Measurements from ENCODE around the gene FXYD4.
A peak's percentile ranks its signal among the peaks of the same experiment; 100 is the strongest.
"Not testable (repeated sequence)": the region's sequence is repeated elsewhere in the genome, so short reads cannot be mapped to it uniquely, and the experiment has no call there.

The FXYD4 gene, protein sequence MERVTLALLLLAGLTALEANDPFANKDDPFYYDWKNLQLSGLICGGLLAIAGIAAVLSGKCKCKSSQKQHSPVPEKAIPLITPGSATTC

DNA sequence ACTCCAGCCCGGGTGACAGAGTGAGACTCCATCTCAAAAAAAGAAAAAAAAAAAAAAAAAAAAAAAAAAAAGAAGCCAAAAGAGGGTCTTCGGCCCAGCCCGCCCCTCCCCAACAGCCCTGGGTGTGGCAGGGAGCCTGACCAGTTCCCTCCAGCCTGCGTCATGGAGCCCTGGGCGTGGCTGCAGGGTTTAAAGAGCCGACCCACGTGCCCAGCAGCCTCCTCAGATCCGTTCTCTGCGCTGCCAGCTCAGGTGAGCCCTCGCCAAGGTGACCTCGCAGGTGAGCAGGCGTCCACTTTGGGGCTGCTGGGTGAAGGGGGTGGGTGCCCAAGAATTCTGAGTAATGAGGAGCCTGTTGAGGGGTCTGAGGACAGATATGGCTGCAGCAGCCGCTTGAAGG, at the start of gene FXYD4:
TSS of gene FXYD4 (plus strand) at position 219 of the 400 bp plus-strand sequence. CDS start 2,111 bp downstream, outside the sequence.
- DNase-seq = no peak

DNA sequence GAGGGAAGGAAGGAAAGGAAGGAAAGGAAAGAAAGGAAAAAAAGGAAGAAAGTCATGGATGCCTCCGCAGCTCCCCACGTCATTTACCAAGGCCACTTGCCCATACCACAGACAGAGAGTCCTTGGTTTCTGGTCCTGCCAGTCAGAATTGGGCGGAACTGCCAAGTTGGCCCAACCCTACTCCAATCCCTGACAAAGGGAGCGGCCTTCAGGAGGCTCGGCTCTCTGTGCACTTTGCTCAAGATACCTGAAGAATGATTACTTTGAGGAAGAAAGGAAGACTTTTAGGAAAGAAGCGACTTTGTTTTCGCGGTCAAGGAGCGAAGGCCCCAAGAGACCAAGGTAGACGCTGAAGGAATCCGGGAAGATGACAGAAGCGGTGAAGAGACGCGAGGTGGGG, 49.1 kb upstream of the FXYD4 start:
- no peak for DNase-seq

DNA sequence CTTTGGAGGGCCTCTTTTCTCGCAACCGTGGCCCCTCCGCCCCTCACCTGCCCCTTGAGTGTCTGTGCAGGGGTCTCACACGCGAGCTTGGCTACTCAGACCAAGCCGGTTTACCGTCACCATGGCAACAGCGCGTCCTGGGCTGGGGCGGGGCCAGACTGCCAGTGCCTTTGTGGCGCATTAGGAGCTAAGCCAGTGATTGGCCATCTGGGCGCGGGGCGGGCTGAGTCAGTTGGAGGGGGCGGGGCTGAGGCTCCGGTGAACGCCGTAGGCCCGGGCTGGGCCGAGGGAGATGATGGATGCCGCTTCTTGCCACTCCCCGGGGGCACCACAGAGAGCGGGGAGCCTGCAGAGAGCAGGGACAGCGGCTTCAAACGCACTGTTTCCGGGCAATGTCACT, 48.7 kb upstream of the FXYD4 start:
- peak; percentile 73 for DNase-seq

DNA sequence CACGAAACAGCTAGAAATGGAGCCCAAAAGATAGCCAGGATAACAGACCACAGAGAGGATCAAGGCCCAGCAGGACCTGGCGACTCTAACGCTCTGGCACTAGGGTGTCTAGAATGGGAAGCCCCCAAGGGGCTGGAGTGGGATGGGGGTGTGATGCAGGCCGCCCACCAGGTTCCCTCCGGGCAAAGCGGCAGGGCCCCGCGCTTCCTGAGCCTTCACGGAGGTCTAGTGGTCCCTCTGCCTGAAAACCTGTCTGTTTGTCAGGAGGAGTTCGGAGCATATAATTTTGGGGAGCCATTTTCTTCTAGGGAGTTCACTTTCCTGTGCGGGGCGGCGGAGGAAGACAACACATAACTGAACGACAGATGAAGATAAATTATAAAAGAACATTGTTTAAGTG, 48.2 kb upstream of the FXYD4 start:
- no peak for DNase-seq

DNA sequence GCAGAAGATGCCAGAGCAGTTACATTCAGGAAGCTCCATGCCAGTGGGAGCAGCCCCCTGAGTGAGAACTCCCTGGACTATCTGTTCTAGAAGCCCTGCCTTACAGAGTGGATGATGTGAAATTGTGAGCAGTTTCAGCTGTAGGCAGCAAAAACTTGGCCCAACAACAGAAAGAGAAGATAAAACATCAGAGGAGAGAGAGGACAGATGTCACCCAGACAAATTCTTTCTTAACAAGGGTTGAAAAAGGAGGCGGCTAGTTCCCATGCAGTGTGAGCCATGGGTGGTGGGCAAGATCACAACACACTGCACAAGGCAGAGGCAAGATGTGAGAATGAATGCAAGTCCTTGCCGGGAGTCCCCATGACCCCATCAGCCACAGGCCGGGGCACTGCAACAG, 46.6 kb upstream of the FXYD4 start:
- no peak for DNase-seq

DNA sequence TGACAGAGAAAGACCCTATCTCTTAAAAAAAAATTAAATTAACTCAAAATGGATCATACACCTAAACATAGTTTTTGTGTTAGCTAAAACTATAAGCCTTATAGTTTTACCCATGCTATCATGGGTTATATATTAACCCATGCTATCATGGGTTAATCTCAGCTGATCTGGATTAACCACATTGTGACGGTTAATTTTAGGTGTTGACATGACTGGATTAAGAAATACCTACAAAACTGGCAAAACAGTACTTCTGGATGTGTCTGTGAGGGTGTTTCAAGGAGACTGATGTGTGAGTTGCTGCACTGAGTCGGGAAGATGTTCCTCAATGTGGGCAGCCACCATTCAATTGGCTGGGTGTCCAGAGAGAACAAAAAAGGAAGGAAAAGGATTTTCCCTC, 44.3 kb upstream of the FXYD4 start:
- no peak for DNase-seq

DNA sequence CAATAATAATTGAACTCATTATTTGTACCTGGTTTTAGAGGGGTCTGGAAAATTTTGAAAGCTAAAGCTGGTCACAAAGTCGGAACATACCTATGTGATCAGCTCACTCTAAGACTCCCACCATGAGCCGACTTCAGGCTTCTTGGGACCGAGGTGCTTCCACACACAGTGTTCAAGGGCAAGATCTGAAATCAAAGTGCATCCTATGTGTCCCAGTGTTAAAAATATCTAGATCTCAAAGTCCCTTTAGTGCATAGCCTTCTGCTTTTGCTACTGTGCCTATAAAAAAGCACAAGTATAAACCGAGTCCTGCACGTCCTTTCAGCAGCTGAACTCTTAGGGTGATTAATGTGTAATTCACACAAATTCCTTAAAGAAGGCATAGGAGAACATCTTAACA, 43.5 kb upstream of the FXYD4 start:
- no peak for DNase-seq

DNA sequence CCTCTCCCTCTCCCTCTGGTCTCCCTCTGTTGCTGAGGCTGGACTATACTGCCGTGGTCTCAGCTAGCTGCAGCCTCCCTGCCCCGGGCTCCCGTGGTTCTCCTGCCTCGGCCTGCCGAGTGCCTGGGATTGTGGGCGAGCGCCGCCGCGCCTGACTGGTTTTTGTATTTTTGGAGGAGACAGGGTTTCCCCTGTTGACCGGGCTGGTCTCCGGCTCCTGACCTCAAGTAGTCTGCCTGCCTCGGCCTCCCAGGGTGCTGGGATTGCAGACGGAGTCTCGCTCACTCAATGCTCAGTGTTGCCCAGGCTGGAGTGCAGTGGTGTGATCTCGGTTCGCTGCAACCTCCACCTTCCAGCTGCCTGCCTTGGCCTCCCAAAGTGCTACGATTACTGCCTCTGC, 42.6 kb upstream of the FXYD4 start:
- not testable (repeated sequence) for DNase-seq

DNA sequence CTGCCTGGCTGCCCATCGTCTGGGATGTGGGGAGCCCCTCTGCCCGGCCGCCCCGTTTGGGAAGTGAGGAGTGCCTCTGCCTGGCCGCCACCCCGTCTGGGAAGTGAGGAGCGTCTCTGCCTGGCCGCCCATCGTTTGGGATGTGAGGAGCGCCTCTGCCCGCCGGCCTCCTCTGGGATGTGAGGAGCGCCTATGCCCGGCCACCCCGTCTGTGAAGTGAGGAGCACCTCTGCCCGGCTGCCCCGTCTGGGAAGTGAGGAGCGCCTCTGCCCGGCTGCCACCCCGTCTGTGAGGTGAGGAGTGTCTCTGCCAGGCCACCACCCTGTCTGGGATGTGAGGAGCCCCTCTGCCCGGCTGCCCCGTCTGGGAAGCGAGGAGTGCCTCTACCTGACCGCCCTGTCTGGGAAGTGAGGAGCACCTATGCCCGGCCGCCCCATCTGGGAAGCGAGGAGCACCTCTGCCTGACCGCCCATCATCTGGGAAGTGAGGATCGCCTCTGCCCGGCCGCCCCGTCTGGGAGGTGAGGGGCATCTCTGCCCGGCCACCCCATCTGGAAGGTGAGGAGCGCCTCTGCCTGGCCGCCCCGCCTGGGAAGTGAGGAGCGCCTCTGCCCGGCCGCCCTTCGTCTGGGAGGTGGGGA, 42.1 kb upstream of the FXYD4 start:
- not testable (repeated sequence) for DNase-seq

DNA sequence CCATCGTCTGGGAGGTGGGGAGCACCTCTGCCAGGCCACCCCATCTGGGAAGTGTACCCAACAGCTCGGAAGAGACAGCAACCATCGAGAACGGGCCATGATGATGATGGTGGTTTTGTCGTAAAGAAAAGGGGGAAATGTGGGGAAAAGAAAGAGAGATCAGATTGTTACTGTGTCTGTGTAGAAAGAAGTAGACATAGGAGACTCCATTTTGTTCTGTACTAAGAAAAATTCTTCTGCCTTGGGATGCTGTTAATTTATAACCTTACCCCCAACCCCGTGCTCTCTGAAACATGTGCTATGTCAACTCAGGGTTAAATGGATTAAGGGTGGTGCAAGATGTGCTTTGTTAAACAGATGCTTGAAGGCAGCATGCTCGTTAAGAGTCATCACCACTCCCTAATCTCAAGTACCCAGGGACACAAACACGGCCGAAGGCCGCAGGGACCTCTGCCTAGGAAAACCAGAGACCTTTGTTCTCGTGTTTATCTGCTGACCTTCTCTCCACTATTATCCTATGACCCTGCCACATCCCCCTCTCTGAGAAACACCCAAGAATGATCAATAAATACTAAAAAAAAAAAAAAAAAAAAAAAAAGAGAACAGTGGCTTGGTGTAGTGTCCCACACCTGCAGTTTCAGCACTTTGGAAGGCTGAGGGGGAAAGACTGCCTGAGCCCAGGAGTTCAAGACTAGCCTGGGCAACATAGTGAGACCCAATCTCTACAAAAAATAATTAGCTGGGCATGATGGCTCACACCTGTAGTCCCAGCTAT, 41.2 kb upstream of the FXYD4 start:
- DNase-seq = not testable (repeated sequence)

DNA sequence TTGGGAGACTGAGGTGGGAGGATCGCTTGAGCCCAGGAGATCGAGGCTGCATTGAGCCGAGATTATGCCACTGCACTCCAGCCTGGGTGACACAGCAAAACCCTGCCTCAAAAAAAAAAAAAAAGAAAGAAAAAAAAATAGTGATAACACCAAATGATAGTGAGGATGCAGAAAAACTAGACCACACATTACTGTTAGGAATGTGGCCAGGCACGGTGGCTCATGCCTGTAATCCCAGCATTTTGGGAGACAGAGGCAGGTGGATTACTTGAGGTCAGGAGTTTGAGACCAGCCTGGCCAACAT, 40.7 kb upstream of the FXYD4 start:
- not testable (repeated sequence) for DNase-seq

DNA sequence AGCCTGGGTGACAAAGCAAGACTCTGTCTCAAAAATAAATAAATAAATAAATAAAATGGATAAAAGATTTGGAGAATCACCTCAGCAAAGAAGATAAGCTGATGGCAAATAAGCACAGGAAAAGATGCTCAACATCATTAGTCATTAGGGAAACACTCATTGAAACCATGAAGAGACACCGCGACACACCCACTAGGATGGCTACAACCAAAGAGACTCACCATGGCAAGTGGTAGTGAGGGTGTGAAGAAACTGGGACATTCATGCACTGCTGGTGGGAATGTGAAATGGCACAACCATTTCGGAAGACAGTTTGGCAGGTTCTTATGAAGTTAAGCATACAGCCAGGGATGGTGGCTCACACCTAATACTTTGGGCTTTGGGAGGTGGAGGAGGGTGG, 37.8 kb upstream of the FXYD4 start:
- DNase-seq = no peak

DNA sequence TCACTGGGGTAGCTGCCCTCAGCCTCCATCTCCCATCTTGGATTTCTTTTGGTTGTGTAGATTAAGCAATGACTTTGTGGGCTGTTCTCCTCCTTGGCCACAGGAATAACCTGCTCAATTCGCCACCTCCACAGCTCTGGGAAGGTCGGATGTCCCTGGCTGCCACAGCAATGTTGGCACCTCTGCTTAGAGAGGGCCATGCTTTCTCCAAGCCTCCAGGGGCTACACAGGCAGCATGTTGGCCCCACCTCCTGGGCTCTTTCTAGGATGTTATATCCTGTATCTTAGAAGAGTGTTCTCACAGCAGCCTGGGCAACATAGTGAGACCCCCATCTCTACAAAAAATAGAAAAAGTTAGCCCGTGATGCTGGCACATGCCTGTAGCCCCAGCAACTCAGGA, 35.4 kb upstream of the FXYD4 start:
- DNase-seq = no peak

DNA sequence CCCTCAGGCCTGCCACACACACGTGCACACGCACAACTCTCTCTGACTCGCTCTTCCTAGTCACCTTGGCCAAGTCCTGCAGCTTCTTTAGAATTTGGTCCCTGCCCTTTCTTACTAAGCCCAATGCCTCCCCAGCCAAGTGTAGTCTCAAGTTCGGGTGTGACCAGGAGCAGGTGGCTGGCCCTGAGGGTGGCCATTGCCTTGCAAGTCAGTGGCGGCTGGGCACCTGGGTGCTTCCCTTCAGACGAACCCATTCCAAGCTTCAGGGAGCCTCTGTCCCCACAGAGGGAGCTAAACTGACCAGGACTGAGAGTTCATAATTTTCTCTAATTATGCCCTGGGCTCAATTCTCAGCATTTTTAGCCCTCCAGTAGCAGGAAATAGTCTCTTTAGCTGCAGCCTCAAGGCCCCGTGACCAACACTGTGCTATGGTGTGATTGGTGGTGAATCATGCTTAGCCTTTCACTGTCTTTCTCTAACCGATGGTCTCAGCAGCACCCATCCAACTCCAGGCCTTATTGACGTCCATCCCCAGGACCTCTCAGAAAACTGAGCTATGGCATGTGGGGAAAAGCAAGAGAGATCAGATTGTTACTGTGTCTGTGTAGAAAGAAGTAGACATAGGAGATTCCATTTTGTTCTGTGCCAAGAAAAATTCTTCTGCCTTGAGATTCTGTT, 34.7 kb upstream of the FXYD4 start:
- no peak for DNase-seq

DNA sequence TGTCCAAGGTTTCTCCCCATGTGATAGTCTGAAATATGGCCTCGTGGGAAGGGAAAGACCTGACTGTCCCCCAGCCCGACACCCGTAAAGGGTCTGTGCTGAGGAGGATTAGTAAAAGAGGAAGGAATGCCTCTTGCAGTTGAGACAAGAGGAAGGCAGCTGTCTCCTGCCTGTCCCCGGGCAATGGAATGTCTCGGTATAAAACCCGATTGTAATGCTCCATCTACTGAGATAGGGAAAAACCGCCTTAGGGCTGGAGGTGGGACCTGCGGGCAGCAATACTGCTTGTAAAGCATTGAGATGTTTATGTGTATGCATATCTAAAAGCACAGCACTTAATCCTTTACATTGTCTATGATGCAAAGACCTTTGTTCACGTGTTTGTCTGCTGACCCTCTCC, 33.9 kb upstream of the FXYD4 start:
- not testable (repeated sequence) for DNase-seq

DNA sequence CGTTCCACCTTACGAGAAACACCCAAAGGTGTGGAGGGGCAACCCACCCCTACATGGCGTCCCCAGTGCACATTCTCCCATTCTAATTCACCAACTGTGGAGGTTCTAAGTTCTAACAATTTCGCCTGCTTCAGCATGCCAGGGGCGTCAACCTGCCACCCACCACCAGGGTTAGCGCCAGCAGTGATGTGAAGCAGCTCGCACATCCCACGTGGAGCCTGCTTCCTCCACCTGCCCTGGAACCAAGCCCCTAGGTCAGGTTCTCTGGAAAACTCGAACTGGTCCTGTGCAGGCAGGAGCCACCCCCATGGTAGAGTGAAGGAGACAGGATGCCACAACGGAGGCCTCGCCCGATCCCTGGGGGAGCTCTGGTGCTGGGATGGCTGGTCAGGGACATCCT, 33.3 kb upstream of the FXYD4 start:
- DNase-seq = no peak

DNA sequence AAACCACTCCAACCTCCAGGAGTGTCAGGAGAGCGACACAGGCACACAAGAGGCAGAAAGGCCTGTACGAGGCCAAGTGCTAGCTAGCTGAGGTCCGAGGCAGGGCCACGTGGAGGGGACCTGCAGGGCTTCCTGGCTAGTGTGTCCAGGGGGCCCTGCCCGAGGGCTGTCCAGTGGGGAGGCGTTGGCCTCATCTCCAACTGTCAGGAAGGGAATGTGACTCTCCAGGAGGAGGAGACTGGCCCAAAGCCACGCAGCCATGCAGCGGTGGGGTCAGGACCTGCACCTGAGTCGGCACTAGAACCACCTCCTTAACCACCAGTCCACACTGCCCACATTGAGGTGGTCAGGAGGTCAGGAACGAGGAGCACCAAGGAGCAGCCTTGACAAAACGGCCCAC, 32.3 kb upstream of the FXYD4 start:
- no peak for DNase-seq

DNA sequence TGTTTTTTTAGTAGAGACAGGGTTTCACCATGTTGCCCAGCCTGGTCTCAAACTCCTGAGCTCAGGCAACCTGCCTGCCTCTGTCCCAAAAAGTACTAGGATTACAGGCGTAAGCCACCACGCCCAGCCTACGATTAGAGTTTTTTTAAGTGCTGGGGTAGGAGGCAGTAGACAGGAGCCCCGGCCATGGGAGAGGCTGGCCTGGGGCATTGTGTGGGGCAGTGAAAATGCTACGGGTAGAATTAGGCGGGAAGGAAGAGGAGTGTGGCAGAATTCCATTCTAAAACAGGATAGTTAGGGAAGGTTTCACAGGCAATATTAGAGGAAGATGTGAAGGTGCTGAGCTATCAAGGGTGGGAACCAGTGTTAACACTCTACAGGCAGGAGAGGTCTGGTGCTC, 31.3 kb upstream of the FXYD4 start:
- DNase-seq = no peak

DNA sequence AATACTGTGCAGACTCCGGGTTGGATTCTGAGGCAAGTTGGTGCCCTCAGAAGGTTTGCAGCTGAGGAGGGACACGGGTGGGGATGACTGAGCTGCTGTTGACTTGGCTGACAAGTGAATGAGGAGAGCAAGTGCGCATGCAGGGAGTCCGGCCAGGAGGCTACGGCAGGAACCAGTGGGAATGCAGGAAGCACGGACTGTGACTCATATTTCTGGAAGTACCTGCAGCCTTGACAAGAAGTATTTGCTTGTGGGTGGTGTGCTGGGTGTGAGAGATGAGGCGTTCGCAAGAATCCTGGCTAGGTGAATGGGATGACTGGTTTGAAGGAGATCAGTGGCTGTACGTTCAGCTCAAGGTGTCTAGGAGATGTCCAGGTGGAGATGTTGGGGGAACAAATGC, 30.8 kb upstream of the FXYD4 start:
- no peak for DNase-seq

DNA sequence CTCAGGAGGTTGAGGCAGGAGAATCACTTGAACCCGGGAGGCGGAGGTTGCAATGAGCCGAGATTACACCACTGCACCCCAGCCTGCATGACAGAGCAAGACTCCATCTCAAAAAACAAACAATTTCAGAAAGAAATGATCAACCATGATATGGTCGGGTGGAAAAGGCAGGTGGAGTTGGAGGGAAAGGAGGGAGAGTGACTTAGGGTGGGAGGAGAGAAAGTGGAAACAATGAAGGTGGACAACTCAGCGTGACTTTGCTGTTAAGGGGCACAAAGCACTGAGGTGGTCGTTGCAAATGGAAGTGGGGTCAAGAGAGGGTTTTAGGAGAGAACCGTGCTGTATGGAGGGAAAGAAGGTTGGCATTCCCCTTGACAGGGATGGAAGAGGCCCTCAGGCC, 30.0 kb upstream of the FXYD4 start:
- DNase-seq = no peak

DNA sequence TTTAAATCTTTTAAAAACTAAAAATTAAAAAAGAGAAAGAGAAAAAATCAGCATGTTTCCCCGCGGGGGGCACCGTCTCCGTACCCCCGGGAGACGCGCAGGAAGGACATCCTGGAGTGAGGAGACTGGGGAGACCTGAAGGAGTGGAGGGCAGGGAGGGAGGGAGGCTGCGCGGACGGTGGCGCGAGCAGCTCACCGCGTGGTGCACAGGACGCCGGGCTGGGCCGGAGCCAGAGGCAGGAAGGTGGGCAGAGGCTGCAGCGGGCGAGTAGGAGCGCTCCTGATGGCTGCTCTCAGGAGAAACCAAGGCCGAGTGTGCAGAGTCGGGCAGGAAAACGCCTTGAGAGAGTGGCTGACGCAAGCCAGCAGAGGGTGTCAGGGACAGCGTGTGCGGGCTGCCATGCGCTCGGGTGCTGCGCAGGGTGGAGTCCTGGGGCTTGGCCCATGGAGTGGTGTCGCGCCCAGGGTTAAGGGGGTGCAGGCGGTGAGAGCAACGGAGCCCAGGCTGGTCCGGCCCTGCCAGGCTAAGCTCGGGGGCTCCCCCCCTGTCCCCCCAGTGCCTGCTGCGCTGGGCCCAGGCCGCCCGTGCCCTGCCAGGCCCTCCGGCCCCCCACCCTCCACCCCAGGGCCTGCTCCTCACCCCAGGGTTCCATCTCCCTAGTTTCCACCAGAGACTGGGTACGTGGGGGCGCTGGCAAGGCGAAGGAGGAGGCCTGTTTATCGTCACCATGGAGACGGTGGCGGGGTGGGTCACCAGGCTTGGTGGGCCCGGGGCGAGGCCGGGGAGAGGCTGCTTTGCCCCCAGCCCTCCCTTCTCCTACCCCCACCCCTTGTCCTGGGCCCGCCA, 28.9 kb upstream of the FXYD4 start:
- no peak for DNase-seq

DNA sequence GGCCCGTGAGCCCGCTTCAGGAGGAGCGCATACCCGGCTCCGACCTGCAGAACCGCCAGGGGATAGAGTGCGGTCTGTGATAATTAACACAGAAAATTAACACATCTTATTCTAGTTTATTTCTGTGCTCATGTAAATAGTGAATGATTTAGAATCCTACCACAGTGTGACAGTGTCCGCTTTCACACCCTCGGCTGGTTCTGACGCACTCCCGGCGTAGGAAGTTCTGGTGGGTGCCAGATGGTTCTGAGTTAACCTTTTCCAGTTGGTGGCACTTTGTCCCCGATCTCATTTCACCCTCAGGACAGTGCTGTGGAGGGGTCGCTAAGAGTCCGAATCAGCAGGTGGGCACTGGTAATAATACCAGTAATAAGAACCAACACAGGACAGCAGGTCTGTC, 28.3 kb upstream of the FXYD4 start:
- no peak for DNase-seq

DNA sequence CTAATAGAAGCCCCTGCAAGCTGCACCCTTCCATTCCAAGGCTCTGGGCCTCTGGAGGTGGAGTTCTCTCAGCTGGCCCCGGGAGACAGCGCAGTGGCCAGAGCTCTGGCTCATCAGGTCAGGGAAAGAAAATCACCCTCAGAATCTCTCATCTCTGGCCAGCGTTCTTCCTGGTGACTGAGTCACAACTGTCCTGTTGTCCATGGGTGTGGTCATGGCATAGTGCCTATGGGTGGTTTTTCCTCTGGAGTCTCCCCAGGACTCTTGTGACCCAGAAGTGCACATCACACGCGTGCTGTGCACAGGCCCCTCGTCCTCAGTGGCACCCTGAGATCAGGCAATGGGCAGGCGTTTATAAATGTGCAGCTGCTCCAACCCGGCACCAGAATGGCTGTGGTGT, 27.4 kb upstream of the FXYD4 start:
- no peak for DNase-seq

Data from fibroblast of upper back skin (primary cell).